Measurements from ENCODE around the gene CDH22.

- TF ChIP-seq CTCF (IDR thresholded peaks at IDR 0.05) (no peak), POLR2A (IDR thresholded peaks at IDR 0.05) (no peak)
Measured at GRCh38 chr20:46328200-46328882, 20.0 kb upstream of the CDH22 start.
